Heart left ventricle (tissue), 13 donors: Measurements from ENCODE around the gene GNAI2.
"Not testable (repeated sequence)": the region's sequence is repeated elsewhere in the genome, so short reads cannot be mapped to it uniquely, and the experiment has no call there.

ENCODE experiments used
- CTCF ChIP-seq, 12 donors: fragments of 200-600 bp; sonication (generic) in 4 of 12; IDR thresholded peaks; one replicate each; pipeline versions ENCODE4 v1.5.0 to v1.8.0; 2018 to 2022; ENCODE audit warnings: antibody characterized with exemption in 12 of 12, mild to moderate bottlenecking in 5 of 12
- POLR2A ChIP-seq, 2 donors: fragments of 450-650 bp; IDR thresholded peaks; one replicate each; pipeline ENCODE4 v1.6.1; 2017; ENCODE audit warnings: antibody characterized with exemption in 2 of 2, mild to moderate bottlenecking in 2 of 2, moderate library complexity in 2 of 2
- donor health status: ischemic (EF 13 %, LVEDD 7.1; RV severe dilation, severe dysfunction).
- donor health status: DM: no; HTN: yes; CAD: no.
- donor health status: DM: no; HTN: no; CAD: no.
- donor health status: ischemic (EF 25% LVEDD 6.9; RV normal size, moderate dysfunction).
- donor health status: ischemic (EF 25% LVEDD 5.7; RV mildly dilated, moderate dysfunction).
- donor health status: ischemic (EF 35%, LVEDD 5.7; RV mildly dilated, moderate dysfunction).
- donor health status: nonischemic (EF 11% LVEDD 7.7; RV severe dilation, severe dysfunction).
- donor health status: DM: yes; HTN: yes; CAD: no.
- donor health status: PGD.
- donor health status: ischemic (EF 29% LVEDD 5.4; RV normal size, mild dysfunction).
- donor health status: nonischemic (EF 23%, LVEDD 6.1; RV moderate dilation, normal function).

GRCh38 chr3:50262200-50262599 lies 26.2 kb downstream of the GNAI2 start:
- TF ChIP-seq CTCF, POLR2A (IDR thresholded peaks at IDR 0.05): not testable (repeated sequence)
